SK-N-SH treated with all-trans-retinoic acid at 6 μM for 48 hours (cell line): ENCODE results near the gene ARHGAP11A.

Experiments
- ATAC-seq: fragments of 200-7000 bp; cut with Tn5 transposase; 3 replicates; pipeline ENCODE4 v1.9.1; 2020; ENCODE audit warnings: mild to moderate bottlenecking, moderate library complexity
- ARNTL ChIP-seq: fragments of 450-650 bp; formaldehyde crosslinking; IDR thresholded peaks from 2 replicates; pipeline ENCODE4 v1.5.0; 2020; ENCODE audit warnings: low read depth, mild to moderate bottlenecking, moderate library complexity, borderline replicate concordance
- BACH2 ChIP-seq: fragments of 250-450 bp; sonication (Bioruptor Pico); IDR thresholded peaks from 2 replicates; pipeline ENCODE4 v1.9.0; 2021; ENCODE audit warnings: mild to moderate bottlenecking, borderline replicate concordance
- CSDC2 ChIP-seq: fragments of 250-450 bp; sonication (Bioruptor Pico); IDR thresholded peaks from 2 replicates; pipeline ENCODE4 v1.5.0; 2020; ENCODE audit warnings: mild to moderate bottlenecking, moderate library complexity
- ESRRG ChIP-seq: fragments of 250-450 bp; sonication (Bioruptor Pico); IDR thresholded peaks from 2 replicates; pipeline ENCODE4 v1.6.1; 2021; ENCODE audit warnings: mild to moderate bottlenecking
- GLIS3 ChIP-seq: fragments of 250-450 bp; sonication (Bioruptor Pico); IDR thresholded peaks from 2 replicates; pipeline ENCODE4 v1.5.0; 2020; ENCODE audit warnings: mild to moderate bottlenecking, moderate library complexity
- ISL1 ChIP-seq: fragments of 250-450 bp; sonication (Bioruptor Pico); IDR thresholded peaks from 2 replicates; pipeline ENCODE4 v2.1.2; 2022; ENCODE audit warnings: mild to moderate bottlenecking, moderate library complexity
- OSR1 ChIP-seq: fragments of 250-450 bp; sonication (Bioruptor Pico); IDR thresholded peaks from 2 replicates; pipeline ENCODE4 v1.8.0; 2022; ENCODE audit warnings: moderate library complexity, mild to moderate bottlenecking, inconsistent platforms
- PPARA ChIP-seq: fragments of 250-450 bp; sonication (Bioruptor Pico); IDR thresholded peaks from 2 replicates; pipeline ENCODE4 v1.5.0; 2020; ENCODE audit warnings: mild to moderate bottlenecking, borderline replicate concordance
- RARB ChIP-seq: fragments of 250-450 bp; sonication (Bioruptor Pico); IDR thresholded peaks from 2 replicates; pipeline ENCODE4 v1.8.0; 2021; ENCODE audit warnings: mild to moderate bottlenecking, moderate library complexity
- TCF4 ChIP-seq: fragments of 250-450 bp; sonication (Bioruptor Pico); IDR thresholded peaks from 2 replicates; pipeline ENCODE4 v1.8.0; 2021; ENCODE audit warnings: mild to moderate bottlenecking, moderate library complexity, borderline replicate concordance
- TOX ChIP-seq: fragments of 250-450 bp; sonication (Bioruptor Pico); IDR thresholded peaks from 2 replicates; pipeline ENCODE4 v1.8.0; 2021; ENCODE audit warnings: mild to moderate bottlenecking, moderate library complexity, borderline replicate concordance
- ZC3H10 ChIP-seq: fragments of 250-450 bp; sonication (Bioruptor Pico); IDR thresholded peaks from 2 replicates; pipeline ENCODE4 v1.5.1; 2021; ENCODE audit warnings: mild to moderate bottlenecking, moderate library complexity
- ZFP3 ChIP-seq: fragments of 250-450 bp; sonication (Bioruptor Pico); IDR thresholded peaks from 2 replicates; pipeline ENCODE4 v1.5.0; 2020; ENCODE audit warnings: mild to moderate bottlenecking, moderate library complexity
- ZFP30 ChIP-seq: fragments of 450-650 bp; formaldehyde crosslinking; IDR thresholded peaks from 2 replicates; pipeline ENCODE4 v1.5.0; 2022; ENCODE audit warnings: mild to moderate bottlenecking, moderate library complexity
- ZNF565 ChIP-seq: fragments of 450-650 bp; formaldehyde crosslinking; conservative IDR thresholded peaks from 2 replicates; pipeline ENCODE4 v1.5.0; 2020; ENCODE audit warnings: low read depth, mild to moderate bottlenecking, moderate library complexity
- ZNF70 ChIP-seq: fragments of 450-650 bp; formaldehyde crosslinking; IDR thresholded peaks from 2 replicates; pipeline ENCODE4 v1.5.0; 2020; ENCODE audit warnings: mild to moderate bottlenecking, moderate library complexity
- ZNF8 ChIP-seq: fragments of 450-650 bp; formaldehyde crosslinking; IDR thresholded peaks from 2 replicates; pipeline ENCODE4 v1.5.0; 2020; ENCODE audit warnings: mild to moderate bottlenecking, moderate library complexity
- TF ChIP-seq, protein P1 (sequence below): fragments of 250-450 bp; sonication (Bioruptor Pico); IDR thresholded peaks from 2 replicates; pipeline ENCODE4 v1.8.0; 2021; ENCODE audit warnings: low read depth, mild to moderate bottlenecking, moderate library complexity, borderline replicate concordance
- TF ChIP-seq, protein P2 (sequence below): fragments of 250-450 bp; sonication (Bioruptor Pico); IDR thresholded peaks from 2 replicates; pipeline ENCODE4 v1.5.1; 2021; ENCODE audit warnings: mild to moderate bottlenecking, moderate library complexity
- TF ChIP-seq, protein P3 (sequence below): fragments of 250-450 bp; sonication (Bioruptor Pico); IDR thresholded peaks from 2 replicates; pipeline ENCODE4 v1.5.0; 2020; ENCODE audit warnings: mild to moderate bottlenecking, moderate library complexity
- TF ChIP-seq, protein P4 (sequence below): fragments of 250-450 bp; sonication (Bioruptor Pico); IDR thresholded peaks from 2 replicates; pipeline ENCODE4 v1.8.0; 2020; ENCODE audit warnings: mild to moderate bottlenecking, moderate library complexity, borderline replicate concordance

Gene ARHGAP11A

DNA sequence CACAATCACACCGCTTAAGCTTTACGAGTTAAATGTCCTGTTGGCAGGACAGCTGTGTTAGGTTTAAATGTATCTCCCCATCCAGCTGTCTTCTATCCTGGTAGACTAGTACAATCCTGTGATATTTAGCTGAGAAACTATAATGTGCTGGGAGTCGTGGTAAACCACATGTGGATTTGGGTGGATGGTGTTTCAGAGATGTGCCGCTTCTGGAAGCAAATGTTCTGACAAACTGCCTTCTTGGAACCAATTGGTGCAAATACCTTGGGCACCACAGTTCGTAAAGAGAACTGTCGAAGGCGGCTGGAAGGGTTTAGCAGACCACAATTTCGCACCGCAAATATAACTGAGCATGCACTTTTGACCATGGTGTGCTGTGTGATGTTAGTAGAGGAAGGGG, 41.2 kb downstream of the ARHGAP11A start:
- TF ChIP-seq ZNF70 (CRISPR knock-in tag), result no peak
- TF ChIP-seq ZNF8 (CRISPR knock-in tag), result no peak
- no peak for TF ChIP-seq OSR1 (CRISPR knock-in tag)
- no peak for TF ChIP-seq BACH2 (CRISPR knock-in tag)
- TF ChIP-seq, protein P1, sequence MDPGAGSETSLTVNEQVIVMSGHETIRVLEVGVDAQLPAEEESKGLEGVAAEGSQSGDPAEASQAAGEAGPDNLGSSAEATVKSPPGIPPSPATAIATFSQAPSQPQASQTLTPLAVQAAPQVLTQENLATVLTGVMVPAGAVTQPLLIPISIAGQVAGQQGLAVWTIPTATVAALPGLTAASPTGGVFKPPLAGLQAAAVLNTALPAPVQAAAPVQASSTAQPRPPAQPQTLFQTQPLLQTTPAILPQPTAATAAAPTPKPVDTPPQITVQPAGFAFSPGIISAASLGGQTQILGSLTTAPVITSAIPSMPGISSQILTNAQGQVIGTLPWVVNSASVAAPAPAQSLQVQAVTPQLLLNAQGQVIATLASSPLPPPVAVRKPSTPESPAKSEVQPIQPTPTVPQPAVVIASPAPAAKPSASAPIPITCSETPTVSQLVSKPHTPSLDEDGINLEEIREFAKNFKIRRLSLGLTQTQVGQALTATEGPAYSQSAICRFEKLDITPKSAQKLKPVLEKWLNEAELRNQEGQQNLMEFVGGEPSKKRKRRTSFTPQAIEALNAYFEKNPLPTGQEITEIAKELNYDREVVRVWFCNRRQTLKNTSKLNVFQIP (CRISPR knock-in tag), result no peak
- TF ChIP-seq ZNF565, result no peak
- no peak for TF ChIP-seq GLIS3 (CRISPR knock-in tag)
- TF ChIP-seq ZC3H10, result no peak
- TF ChIP-seq TOX (CRISPR knock-in tag), result no peak
- no peak for TF ChIP-seq RARB (CRISPR knock-in tag)
- TF ChIP-seq PPARA (CRISPR knock-in tag), result no peak
- TF ChIP-seq TCF4, result no peak
- TF ChIP-seq, protein P2, sequence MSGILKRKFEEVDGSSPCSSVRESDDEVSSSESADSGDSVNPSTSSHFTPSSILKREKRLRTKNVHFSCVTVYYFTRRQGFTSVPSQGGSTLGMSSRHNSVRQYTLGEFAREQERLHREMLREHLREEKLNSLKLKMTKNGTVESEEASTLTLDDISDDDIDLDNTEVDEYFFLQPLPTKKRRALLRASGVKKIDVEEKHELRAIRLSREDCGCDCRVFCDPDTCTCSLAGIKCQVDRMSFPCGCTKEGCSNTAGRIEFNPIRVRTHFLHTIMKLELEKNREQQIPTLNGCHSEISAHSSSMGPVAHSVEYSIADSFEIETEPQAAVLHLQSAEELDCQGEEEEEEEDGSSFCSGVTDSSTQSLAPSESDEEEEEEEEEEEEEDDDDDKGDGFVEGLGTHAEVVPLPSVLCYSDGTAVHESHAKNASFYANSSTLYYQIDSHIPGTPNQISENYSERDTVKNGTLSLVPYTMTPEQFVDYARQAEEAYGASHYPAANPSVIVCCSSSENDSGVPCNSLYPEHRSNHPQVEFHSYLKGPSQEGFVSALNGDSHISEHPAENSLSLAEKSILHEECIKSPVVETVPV (CRISPR knock-in tag), result no peak
- ATAC-seq, result no peak

DNA sequence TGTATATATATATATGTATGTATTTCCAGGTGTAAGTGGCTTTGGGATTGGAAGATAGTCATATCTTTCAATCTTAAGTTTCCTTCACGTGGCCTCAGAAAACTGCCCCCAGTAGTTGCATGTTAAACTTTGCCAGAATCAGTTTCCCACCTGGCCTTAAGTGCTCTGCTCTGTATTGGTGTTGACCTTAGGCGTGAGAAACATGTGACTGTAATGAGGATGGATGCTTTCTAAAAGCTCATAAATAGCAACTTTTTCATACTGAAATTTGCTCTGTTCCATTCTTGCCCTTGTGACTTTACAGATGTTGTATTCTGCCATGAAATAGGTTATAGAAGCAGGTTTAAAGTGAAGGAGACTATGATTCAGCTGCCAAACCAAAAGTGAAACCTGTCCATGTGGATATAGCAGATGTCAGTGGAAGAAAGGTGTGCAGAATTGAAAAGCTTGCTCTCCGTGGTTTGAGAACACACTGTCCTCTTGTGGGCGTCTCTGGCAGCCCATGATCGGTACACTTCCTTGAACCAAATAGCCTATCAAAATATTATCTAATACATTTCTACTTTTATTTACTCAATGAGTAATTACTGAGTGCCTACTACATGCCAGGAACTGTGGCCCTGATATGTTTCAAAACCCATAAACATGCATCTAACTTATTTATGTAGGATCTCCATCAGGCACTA, 42.0 kb downstream of the ARHGAP11A start:
- ATAC-seq, result no peak

DNA sequence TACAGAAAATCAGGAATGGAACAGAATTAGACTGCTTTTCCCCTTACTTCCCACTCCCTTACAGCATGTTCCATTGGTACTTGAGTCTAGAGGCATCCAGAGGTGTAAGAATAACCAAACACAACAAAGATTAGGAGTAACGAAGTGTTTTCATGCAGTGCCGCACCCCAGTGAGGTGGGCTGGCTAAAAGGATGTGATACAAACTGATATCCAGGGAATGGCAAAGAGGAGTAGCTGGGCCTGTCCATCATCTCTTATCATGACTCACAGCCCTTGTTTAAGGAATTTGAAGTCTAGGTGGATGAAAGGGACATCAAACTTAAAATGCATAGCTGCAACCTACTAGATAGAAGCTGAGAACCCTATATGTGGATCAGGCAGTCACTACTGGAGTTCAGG, 42.6 kb downstream of the ARHGAP11A start:
- TF ChIP-seq ESRRG (CRISPR knock-in tag) (no peak), ZNF8 (CRISPR knock-in tag) (no peak), ZNF565 (no peak), ZFP3 (no peak), CSDC2 (CRISPR knock-in tag) (no peak)
- TF ChIP-seq, all 23 proteins: peak for 0
- ATAC-seq, result no peak

More for the DNA sequence above, 42.0 kb downstream of the ARHGAP11A start:
- no peak for TF ChIP-seq ESRRG (CRISPR knock-in tag)
- no peak for TF ChIP-seq ZFP30 (CRISPR knock-in tag)
- no peak for TF ChIP-seq ZFP3
- TF ChIP-seq ZNF70 (CRISPR knock-in tag), result no peak
- TF ChIP-seq, all 23 proteins: peak for 0

DNA sequence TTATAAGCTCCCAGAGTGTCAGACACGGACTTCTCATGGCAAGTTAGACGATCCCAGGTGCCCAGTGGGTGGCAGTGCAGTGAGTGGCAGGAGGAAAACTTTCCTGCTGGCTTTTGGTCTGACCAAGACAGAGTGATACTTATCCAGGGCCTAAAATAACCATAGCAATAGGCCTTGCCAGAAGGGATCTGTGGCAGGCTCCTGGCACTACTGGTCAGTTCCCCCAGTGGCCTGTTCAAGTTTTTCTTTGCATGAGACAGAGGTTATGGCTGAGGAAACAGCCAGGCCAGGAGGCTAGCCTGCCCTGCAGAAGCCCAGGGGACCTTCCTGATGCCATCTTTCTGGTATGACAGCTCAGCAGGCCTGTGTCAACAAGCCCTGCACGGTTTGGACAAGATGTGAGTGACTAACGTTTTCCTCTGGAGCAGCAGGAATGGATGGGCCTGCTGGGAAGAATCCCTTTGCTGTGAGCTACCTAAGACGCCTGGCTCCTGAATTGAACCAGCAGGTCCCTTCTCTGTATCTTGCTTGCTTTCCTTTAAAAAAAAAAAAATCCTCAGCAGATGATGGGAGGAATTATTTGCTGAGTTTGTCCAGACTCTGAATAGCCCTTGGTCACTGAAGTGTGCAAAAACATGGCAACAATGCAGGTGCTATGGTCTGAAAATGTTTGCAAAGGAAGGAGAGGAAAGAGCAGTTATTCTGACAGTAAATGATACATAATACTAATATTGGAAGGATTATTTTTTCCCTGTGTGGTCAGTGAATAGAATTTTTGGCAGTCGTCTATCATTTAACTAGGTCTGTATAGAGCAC, 44.2 kb downstream of the ARHGAP11A start:
- TF ChIP-seq, protein P3, sequence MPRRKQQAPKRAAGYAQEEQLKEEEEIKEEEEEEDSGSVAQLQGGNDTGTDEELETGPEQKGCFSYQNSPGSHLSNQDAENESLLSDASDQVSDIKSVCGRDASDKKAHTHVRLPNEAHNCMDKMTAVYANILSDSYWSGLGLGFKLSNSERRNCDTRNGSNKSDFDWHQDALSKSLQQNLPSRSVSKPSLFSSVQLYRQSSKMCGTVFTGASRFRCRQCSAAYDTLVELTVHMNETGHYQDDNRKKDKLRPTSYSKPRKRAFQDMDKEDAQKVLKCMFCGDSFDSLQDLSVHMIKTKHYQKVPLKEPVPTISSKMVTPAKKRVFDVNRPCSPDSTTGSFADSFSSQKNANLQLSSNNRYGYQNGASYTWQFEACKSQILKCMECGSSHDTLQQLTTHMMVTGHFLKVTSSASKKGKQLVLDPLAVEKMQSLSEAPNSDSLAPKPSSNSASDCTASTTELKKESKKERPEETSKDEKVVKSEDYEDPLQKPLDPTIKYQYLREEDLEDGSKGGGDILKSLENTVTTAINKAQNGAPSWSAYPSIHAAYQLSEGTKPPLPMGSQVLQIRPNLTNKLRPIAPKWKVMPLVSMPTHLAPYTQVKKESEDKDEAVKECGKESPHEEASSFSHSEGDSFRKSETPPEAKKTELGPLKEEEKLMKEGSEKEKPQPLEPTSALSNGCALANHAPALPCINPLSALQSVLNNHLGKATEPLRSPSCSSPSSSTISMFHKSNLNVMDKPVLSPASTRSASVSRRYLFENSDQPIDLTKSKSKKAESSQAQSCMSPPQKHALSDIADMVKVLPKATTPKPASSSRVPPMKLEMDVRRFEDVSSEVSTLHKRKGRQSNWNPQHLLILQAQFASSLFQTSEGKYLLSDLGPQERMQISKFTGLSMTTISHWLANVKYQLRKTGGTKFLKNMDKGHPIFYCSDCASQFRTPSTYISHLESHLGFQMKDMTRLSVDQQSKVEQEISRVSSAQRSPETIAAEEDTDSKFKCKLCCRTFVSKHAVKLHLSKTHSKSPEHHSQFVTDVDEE (CRISPR knock-in tag), result no peak
- TF ChIP-seq, protein P4, sequence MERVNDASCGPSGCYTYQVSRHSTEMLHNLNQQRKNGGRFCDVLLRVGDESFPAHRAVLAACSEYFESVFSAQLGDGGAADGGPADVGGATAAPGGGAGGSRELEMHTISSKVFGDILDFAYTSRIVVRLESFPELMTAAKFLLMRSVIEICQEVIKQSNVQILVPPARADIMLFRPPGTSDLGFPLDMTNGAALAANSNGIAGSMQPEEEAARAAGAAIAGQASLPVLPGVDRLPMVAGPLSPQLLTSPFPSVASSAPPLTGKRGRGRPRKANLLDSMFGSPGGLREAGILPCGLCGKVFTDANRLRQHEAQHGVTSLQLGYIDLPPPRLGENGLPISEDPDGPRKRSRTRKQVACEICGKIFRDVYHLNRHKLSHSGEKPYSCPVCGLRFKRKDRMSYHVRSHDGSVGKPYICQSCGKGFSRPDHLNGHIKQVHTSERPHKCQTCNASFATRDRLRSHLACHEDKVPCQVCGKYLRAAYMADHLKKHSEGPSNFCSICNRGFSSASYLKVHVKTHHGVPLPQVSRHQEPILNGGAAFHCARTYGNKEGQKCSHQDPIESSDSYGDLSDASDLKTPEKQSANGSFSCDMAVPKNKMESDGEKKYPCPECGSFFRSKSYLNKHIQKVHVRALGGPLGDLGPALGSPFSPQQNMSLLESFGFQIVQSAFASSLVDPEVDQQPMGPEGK, result no peak
- TF ChIP-seq GLIS3 (CRISPR knock-in tag) (no peak), ZFP30 (CRISPR knock-in tag) (no peak), ESRRG (CRISPR knock-in tag) (no peak), PPARA (CRISPR knock-in tag) (no peak), ZC3H10 (no peak), ISL1 (no peak), CSDC2 (CRISPR knock-in tag) (no peak), OSR1 (CRISPR knock-in tag) (no peak), ARNTL (CRISPR knock-in tag) (no peak), ZNF70 (CRISPR knock-in tag) (no peak), BACH2 (CRISPR knock-in tag) (no peak), ZNF8 (CRISPR knock-in tag) (no peak), TCF4 (no peak), ZNF565 (no peak)
- TF ChIP-seq, protein P1 (CRISPR knock-in tag), result no peak
- peak; percentile 72 for ATAC-seq
